ENCODE data around the gene NUTM1.

The NUTM1 gene, protein sequence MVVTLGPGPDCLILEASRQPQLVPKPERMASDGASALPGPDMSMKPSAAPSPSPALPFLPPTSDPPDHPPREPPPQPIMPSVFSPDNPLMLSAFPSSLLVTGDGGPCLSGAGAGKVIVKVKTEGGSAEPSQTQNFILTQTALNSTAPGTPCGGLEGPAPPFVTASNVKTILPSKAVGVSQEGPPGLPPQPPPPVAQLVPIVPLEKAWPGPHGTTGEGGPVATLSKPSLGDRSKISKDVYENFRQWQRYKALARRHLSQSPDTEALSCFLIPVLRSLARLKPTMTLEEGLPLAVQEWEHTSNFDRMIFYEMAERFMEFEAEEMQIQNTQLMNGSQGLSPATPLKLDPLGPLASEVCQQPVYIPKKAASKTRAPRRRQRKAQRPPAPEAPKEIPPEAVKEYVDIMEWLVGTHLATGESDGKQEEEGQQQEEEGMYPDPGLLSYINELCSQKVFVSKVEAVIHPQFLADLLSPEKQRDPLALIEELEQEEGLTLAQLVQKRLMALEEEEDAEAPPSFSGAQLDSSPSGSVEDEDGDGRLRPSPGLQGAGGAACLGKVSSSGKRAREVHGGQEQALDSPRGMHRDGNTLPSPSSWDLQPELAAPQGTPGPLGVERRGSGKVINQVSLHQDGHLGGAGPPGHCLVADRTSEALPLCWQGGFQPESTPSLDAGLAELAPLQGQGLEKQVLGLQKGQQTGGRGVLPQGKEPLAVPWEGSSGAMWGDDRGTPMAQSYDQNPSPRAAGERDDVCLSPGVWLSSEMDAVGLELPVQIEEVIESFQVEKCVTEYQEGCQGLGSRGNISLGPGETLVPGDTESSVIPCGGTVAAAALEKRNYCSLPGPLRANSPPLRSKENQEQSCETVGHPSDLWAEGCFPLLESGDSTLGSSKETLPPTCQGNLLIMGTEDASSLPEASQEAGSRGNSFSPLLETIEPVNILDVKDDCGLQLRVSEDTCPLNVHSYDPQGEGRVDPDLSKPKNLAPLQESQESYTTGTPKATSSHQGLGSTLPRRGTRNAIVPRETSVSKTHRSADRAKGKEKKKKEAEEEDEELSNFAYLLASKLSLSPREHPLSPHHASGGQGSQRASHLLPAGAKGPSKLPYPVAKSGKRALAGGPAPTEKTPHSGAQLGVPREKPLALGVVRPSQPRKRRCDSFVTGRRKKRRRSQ

DNA sequence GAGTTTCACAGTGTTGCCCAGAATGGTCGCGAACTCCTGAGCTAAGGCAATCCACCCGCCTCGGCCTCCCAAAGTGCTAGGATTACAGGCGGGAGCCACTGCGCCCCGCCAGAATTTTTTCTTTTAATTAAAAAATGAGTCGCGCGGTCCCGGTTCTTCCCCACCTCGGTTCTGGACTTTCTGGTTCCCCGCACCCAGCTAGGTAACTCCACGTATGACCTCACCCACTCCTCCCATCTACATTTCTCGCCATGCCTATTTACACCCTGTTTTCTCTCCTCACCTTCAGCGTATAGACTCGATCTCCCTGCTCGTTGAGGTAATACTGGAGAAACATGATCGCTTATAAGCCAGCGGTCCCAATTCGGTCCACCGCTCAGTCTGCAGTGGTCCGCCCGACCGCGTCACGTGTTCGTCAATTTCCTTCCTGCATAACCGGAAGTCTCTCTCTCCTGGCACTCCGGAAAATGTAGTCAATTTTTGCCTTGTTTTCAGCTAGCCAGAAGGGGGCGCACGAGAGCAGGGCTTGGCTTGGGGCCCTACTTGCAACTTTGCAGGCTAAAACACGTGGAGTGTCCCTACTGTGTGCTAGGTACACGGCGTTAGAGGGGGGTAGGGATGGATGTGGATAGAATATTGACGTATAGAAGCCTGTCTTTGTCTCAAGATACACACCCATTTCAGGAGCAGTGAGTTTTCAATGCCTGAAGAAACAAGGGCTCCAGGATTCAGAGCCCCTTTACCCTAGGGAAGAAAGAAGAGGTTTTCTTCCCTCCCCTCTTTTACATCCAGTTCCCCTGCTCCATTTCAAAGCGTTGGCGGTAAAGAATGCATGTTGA is at the start of gene NUTM1, which contains the start of gene NOP10:
TSS of gene NUTM1 (plus strand) at position 579 of the 839 bp plus-strand sequence. CDS start 382 bp downstream, outside the sequence.
TSS of gene NOP10 (minus strand) at position 400 of the 839 bp plus-strand sequence. CDS start at position 337, 63 bp downstream.
- DNase-seq, result peak; percentile 98

DNA sequence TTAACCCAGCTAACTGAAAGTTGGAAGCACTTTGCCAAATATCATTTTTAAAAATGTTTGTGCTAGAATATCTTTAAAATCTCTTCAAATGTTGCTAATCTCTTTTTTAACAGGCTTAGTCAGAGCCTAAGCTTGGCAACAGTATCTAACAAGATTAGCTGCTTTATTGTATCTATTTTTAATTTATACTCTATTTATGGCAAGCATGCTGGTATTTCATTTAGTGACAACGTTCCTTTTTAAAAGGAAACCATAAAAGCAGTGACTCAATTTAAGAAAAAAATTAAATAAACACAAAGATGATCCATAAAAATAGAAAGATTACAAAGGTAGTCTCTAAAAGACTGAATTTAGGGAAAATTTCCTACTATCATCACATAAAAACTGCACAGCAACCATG is 46.1 kb upstream of the NUTM1 start:
- DNase-seq, result no peak

DNA sequence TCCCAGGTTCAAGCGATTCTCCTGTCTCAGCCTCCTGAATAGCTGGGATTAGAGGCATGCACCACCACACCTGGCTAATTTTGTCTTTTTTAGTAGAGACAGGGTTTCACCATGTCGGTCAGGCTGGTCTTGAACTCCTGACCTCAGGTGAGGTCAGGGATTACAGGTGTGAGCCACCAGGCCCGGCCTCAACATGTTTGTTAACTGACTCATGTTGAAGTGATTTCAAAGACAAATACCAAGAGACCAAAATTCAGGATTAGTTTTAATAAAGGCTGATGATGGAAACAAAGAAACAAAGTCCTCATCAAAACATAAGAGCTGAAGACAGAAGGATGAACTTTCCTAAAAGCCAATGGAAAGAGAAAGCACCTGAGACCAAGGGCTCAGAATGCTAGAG is 42.1 kb upstream of the NUTM1 start:
- no peak for DNase-seq

DNA sequence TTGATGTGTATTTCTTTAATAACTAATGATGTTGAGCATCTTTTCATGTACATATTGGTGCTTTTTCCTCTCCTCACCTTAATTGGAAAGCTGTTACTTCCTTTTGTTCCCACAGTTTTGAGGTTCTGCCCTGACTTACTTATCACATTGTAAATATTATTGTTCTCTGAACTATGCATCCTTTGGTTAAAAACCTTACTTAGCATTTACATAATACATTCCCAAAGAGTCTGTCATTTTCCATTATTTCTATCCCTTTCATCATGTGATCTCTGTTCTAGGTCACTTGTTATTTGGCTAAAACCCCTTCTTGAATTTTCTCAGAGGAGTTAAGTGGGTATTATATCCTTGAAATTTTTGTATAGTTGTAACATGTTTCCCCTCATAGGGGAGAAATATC is 38.5 kb upstream of the NUTM1 start:
- no peak for DNase-seq

DNA sequence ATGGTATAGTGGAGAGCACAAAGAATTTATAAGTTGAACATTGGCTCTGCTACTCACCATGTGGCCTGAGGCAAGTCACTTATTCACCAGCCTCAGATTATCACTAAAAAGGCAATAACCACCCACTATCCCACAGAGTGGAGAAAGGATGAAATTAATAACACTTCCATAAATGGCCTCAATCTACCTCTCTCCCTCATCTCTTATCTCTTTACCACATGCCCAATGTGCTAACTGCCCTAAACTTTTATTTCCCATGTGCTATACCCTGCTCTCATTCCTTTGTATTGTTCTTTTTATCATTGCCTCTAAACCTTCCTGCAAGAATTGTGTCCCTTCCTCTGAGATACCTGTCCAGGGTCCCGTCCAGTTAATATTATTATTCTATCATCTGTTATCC is 31.6 kb upstream of the NUTM1 start:
- DNase-seq, result no peak

DNA sequence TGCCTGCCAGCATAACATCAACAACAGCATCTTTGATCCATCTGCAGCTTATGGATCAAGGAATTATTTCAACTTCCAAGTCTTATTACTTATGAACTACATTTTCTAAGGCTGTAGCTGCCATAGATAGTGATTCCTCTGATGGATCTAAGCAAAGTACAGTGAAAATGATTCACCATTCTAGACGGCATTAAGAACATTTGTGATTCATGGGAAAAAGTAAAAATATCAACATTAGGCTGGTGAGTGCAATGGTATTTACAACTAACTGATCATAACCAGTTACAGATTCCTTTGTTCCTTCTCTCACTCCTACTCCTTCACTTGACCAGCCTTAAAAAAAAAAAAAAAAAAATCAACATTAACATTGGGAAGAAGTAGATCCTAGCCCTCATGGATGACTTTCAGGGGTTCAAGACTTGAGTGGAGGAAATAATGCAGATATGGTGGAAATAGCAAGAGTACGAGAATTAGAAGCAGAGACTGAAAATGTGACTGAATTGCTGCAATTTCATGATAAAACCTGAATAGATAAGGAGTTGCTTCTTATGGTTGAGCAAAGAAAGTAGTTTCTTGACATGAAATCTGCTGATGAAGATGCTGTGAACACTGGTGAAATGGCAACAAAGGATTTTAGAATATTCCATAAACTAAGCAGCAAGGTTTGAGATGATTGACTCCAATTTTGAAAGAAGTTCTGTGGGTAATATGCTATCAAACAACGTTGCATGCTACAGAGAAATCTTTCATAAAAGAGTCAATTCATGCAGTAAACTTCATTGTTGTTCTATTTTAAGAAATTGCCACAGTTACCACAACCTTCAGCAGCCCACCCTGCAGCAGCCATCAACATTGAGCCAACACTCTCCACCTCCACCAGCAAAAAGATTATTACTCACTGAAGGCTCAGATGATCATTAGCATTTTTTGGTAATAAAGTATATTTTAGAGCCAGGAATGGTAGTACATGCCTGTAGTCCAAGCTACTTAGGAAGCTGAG is 28.3 kb upstream of the NUTM1 start:
- no peak for DNase-seq

DNA sequence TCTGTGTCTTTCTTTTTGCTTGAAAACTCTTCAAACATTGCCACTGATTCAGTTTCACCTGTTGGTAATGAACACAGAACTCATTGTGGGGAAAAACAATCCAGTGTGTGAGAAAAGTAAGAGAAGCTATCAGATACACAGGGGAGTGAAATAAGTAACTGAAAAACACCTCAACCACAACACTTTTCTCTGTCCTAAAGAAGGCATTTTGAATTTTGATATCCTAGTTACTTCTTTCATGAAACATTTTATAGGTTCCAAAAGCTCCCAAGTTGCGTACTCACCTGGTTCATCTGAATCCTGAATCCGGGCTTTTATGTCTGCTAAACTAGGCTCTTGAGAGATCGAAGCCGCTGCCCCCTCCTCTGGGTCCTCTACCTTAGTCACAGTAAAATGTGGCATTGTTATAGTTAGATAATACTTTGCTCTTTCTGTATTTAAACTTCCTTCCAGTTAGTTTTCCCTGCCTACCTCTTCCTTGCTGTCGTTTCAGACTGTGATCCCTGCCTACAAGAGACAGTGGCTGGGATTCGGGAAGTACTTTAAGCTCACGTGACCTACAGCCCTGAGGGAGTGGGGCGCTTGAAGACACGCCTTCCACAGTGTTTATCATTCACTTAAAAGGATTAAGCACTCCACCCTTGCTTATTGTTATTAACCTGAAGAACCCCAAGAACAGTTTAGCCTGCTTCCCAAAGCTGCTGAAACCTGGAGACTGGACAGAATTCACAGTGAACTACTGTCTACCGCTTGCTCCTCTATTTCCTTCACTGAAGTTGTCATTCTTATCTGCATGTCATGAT is 24.6 kb upstream of the NUTM1 start:
- no peak for DNase-seq

DNA sequence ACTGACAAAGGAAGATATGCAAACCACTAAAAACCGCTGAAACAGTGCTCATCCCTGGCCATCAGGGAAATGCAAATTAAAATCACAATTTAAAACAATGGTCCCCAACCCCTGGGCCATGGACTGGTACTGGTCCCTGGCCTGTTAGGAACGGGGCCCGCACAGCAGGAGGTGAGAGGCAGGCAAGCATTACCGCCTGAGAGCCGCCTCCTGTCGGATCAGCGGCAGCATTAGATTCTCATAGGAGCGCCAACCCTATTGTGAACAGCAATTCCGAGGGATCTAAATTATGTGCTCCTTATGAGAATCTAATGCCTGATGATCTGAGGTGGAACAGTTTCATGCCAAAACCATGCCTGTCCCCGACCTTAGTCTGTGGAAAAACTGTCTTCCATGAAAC is 19.9 kb upstream of the NUTM1 start:
- no peak for DNase-seq

DNA sequence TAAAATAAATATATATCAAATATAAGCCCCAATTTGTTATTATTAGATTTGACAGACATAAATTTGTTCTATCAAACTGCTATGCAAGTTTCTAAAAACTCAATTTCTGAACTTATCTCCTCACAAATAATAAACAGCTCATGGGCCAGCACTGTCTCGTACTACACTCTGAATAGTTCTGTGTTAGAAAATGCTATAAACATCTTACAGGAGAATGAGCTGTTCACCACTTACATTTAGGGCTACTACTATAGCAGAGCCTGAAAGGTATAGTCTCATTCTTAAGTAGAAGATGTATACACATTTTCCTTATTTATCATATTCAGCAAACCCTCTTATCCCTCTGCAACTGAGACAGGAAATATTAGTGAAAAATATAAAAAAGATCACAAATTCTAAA is 18.2 kb upstream of the NUTM1 start:
- DNase-seq, result no peak

DNA sequence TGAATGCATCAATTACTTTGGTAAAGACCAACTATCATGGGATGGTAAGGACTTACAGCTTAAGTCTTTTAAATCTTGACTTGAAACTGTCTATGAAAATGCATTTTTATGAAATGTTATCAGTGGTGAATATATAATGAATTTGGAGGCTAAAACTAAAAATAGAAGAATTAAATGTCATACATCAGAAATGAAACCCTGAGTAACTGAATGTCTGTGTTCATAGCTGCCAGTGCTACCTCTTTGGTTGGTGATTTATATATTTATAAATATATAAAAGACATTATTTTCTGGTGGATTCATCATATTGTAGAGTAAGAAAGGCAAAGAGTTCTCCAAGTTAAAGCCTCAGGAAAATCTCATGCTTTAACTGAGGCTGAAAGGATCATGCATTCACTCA is 17.7 kb upstream of the NUTM1 start:
- no peak for DNase-seq

DNA sequence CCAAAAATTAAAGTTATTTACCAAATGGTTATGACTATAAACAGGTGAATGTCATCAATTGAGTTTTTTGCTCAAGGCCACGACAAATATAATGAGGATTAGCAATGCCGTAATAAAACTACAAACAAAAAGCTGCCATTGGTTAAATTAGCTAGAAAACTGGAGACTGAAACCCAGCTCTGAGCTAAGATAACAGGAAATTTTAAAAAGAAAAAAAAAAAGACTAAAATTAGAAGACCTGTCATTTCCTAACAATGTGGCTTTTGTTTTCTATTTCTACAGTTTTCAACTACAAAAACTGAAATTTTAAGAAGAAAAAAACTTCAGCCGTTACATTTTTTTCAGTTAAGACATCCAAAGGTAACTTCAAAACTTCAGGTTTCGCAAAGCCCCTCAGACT is 15.2 kb upstream of the NUTM1 start:
- DNase-seq, result no peak

DNA sequence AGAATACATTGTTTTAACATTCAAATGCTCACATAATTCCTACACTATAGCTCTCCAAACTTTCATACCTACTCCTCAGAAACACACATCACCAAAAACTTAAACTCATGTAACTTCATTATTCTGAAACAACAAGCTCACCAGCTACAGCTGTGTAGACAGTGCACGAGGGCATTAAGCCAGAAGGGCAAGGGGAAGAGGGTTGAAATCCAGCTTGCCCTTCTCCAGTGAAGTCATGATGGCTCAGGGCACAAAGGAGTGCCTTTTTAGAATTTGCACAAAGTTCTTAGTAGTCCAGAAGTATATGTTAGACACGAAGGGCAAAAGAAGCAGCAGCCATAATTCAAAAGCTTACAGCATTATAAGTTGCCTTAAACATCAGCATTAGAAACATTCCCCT is 14.1 kb upstream of the NUTM1 start:
- DNase-seq, result no peak

DNA sequence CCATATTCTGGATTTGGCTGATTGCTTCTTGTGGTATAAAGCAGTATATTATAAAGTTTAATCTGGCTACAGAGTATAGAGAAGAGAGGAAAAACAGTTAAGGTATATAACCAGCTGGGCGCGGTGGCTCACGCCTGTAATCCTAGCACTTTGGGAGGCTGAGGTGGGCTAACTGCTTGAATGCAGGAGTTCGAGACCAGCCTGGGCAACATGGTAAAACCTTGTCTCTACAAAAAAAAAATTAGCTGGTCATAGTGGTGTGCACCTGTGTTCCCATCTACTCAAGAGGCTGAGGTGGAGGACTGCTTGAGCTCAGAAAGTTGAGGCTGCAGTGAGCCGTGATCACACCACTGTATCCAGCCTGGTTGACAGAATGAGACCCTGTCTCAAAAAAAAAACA is 12.8 kb upstream of the NUTM1 start:
- DNase-seq, result no peak

DNA sequence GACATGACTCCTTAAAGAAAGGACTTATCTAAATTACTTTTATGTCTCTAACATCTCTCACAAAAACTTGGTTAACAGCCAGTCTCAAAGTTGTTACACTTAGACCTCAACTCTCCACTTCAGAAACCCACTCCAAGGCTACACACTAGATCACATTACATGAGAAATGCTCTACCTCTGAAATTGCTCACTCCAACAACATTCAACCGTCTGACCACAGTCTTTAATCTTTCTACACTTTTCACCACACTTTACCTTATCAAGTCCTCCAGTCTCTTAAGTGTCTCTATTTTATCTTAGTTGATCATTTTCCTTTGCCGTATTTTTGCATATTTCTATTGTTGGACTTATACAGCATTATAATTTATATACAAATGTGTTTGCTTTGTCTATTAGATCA is 11.3 kb upstream of the NUTM1 start:
- no peak for DNase-seq

DNA sequence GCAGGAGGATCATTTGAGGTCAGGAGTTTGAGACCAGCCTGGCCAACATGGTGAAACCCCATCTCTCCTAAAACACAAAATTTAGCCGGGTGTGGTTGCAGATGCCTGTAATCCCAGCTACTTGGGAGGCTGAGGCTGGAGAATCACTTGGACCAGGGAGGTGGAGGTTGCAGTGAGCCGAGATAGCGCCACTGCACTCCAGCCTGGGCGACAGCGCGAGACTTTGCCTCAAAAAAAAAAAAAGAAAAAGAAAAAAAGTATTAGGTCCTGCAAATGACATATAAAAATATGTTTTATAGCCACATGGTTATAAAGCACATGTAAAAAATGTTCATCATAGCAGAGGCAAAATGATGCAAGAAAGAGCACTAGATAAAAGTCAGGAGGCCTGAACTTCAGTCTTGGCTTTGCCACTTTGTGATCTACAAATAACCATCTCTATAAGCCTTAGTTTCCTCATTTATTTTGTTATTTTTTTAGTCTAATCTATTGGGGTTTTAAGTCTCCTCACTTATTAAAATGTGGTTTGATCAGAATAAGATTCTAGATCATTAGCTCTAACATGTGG is 10.5 kb upstream of the NUTM1 start:
- DNase-seq, result no peak

DNA sequence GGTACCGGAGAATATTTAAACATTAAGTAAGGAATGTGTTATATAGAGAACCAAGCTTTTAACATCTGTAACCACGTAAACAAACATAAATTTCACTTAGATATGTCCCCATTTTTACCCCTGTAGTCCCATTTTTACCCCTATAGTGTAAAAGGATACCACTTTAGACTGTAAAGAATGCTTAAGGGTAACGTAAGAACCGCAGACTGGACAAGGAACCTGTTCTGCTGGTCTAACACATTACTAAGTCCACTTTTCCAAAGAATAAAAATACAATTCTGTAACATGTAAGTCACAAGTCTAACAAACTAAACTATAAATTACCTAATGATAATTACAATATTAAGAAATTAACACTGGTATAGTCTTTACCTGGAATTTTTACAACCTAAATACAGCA is 8.4 kb upstream of the NUTM1 start:
- DNase-seq, result no peak

DNA sequence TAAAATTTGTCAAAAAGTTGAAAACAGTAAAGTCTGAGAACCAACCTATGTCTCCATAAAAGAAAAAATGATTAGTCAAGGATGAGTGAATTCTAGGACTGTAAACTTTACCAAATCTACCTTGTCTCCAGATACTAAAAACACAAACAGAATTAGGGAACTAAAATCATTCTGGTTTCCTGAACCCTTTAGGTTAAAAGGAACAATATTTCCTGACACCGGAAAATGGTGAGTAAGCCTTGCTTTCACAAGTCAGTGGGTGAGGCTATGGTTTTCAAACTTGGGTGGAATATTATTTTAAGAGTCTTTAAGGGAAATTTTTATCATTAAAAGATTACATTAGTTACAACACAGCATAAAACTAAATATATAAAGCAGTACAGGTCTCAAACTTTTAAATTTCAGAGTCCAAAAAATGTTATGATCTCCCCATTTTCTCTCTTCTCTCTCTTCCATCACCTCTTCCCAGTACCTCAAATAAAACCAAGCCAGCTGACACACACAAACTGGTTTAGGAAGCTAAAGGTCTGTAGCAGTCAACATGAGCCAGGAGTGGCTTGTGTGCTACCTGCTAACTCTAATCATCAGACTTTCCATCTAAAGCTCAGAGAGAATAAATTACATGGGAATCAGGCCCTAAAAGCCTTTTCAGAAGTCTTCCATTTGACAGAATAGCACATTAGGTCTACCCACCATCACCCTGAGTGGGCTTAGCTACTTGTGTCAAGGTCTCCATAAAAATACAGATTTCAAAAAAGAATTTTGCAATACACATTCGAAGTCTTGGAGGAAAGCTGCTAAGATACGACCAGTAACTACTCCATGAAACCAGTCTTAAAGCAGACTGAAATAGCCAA is 7.7 kb upstream of the NUTM1 start:
- no peak for DNase-seq

DNA sequence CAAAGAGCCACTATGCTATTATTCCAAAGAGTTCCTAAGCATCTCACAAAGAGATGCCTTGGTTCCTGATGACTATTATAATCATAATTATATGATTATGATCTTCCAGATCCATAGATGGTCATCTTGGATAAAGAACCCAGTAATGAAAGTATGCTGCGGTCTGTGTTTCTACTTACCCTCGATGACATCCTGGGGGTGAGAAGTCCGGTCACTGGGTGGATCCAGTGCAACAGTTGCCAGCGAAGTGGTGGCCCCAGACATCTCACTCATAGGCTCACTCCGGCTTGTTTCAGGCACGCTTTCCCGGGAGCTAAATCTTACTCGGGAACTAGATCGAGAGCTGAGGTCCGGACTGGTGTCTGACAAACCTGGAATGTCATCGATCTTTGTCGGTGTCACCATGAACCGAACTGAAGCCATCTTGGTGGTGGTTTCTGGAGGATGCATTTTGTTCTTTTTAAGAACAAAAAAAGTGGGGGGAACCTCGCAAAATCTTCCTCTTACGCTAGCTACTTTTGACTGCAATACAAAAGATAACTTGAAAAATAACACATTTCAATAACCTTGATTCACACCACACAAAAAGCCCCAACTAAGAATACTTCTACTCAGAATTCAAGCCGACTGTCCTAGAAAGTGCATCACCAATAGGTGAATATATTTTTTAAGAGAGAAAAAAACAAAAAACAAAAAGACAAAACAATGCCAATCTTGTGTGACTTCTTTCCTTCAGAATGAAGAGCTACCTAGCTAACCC is 6.7 kb upstream of the NUTM1 start:
- no peak for DNase-seq
